SU-DHL-6 (cell line): ENCODE measurements around the gene UCMA.

Experiments used
- H2AFZ ChIP-seq: fragments of 200-600 bp; sonication (generic); 2 replicates; pipeline ENCODE4 v1.6.1; 2014; ENCODE audit warnings: low read depth, mild to moderate bottlenecking, moderate library complexity, mixed read lengths, antibody characterized with exemption, low read length; ENCODE audit not compliant: severe bottlenecking
- H3F3A ChIP-seq: fragments of 200-600 bp; shearing (Covaris generic); 2 replicates; pipeline ENCODE4 v1.6.0; 2016; ENCODE audit warnings: antibody characterized with exemption, mild to moderate bottlenecking; ENCODE audit not compliant: insufficient read depth
- H3K27ac ChIP-seq: fragments of 200-600 bp; sonication (generic); 2 replicates; pipeline ENCODE4 v1.5.1; 2016; ENCODE audit warnings: low read depth, mild to moderate bottlenecking, low read length, moderate library complexity, mixed read lengths
- H3K27me3 ChIP-seq: fragments of 200-600 bp; sonication (generic), shearing (Covaris generic); 2 replicates; pipeline ENCODE4 v1.6.0; 2014; ENCODE audit warnings: mild to moderate bottlenecking, low read length
- H3K36me3 ChIP-seq: fragments of 200-600 bp; sonication (generic); 2 replicates; pipeline ENCODE4 v1.6.1; 2014; ENCODE audit warnings: mild to moderate bottlenecking, low read length, mixed read lengths
- H3K4me2 ChIP-seq: fragments of 300-600, 200-600 bp; shearing (Covaris generic), sonication (generic); 2 replicates; pipeline ENCODE4 v1.6.0; 2014; ENCODE audit warnings: low read length, low read depth, mild to moderate bottlenecking; ENCODE audit not compliant: poor library complexity, severe bottlenecking
- H3K4me3 ChIP-seq: fragments of 200-600 bp; sonication (generic); 2 replicates; pipeline ENCODE4 v1.5.1; 2014; ENCODE audit warnings: antibody characterized with exemption, low read length, mild to moderate bottlenecking, mixed read lengths; ENCODE audit not compliant: insufficient read depth, poor library complexity, severe bottlenecking
- H3K79me2 ChIP-seq: fragments of 200-600 bp; sonication (generic); 2 replicates; pipeline ENCODE4 v1.6.1; 2014; ENCODE audit warnings: mild to moderate bottlenecking, low read length, moderate library complexity; ENCODE audit not compliant: insufficient read depth
- H3K9ac ChIP-seq: fragments of 200-600 bp; sonication (generic); 2 replicates; pipeline ENCODE4 v1.7.0; 2014; ENCODE audit warnings: mild to moderate bottlenecking, low read length
- H3K9me2 ChIP-seq: fragments of 200-600 bp; sonication (generic); replicated peaks from 2 replicates; pipeline ENCODE4 v1.6.1; 2014; ENCODE audit warnings: low read length; ENCODE audit not compliant: insufficient read depth
- H3K9me3 ChIP-seq: fragments of 200-600 bp; sonication (generic); 2 replicates; pipeline ENCODE4 v1.6.1; 2014; ENCODE audit warnings: low read length, mixed read lengths; ENCODE audit not compliant: insufficient read depth
- H4K20me1 ChIP-seq: fragments of 200-600 bp; sonication (generic); 2 replicates; pipeline ENCODE4 v1.6.1; 2014; ENCODE audit warnings: low read depth, mild to moderate bottlenecking, antibody characterized with exemption, low read length, moderate library complexity, mixed read lengths
- EZH2phosphoT487 ChIP-seq: fragments of 200-600 bp; sonication (generic), shearing (Covaris generic); conservative IDR thresholded peaks from 2 replicates; pipeline ENCODE4 v1.6.1; 2018; ENCODE audit warnings: mild to moderate bottlenecking, antibody characterized with exemption, low read length, moderate library complexity, mixed read lengths
- TF ChIP-seq, protein P1 (sequence below): fragments of 200-600 bp; sonication (generic); IDR thresholded peaks from one replicate; pipeline ENCODE4 v1.5.1; 2017; ENCODE audit warnings: antibody characterized with exemption, mild to moderate bottlenecking, low read length, moderate library complexity; ENCODE audit not compliant: insufficient read depth, poor library complexity, severe bottlenecking

Gene UCMA

DNA sequence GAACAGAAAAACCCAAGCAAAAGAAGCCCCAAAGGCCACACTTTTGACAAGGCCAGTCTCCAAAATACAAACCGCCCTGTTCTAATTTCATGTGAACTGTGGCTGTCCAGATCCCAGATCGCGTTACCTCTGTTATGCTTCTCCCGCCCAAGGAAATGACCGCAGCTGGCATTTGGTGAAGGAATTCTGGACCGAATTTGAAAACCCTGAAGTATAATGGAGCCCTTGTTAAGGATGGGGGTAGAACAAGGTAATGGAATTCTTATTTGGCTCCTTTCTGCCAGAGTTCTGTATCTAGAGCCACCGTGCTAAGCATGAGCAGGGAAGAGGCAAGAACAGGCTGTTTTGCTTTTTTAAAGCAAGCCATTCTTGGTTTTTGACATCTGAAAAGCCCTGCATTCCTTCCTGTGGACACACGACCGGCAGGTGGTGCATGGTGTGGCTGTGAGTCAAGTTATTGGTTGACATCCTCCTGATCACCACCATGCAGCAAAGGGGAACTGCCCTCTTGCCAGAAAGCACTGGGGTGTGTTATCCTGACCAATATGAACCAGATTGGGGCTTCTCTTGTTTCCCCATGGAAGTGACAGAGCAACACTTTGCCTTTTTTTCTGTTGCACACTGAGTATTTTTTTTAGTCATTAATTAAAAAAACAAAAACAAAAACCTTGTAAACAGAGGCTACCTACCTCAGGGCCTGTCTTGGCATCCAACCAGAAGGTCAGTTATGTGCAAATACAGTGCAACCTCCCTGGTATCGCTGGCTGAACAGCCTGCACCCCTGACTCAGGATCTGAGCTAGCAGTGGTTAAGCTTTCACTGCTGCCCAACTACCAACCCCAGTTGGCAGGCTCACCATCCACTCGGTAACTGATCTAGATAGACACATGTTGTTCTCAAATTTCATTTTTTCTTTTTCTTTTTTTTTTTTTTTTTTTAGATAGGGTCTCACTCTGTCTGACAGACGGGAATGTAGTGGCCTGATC, 14.2 kb downstream of the UCMA start:
- Histone ChIP-seq H3K4me3 (no peak overlapping the region), H3K27me3 (no peaks in the 10 kb centered on the region), H4K20me1 (no peaks in the 10 kb centered on the region), H3K9me3 (no peaks in the 10 kb centered on the region), H3K9ac (no peak overlapping the region), H3F3A (0 out of 2 replicates have a peak, but pooled peaks cover 5% of the 10 kb centered on the region), H3K79me2 (no peaks in the 10 kb centered on the region), H3K4me2 (no peak overlapping the region), H3K9me2 (no peaks in the 10 kb centered on the region), H3K27ac (no peak overlapping the region), H2AFZ (no peak overlapping the region), H3K36me3 (no peaks in the 10 kb centered on the region; the same call in 1 of the 2 replicates)
- TF ChIP-seq, protein P1, sequence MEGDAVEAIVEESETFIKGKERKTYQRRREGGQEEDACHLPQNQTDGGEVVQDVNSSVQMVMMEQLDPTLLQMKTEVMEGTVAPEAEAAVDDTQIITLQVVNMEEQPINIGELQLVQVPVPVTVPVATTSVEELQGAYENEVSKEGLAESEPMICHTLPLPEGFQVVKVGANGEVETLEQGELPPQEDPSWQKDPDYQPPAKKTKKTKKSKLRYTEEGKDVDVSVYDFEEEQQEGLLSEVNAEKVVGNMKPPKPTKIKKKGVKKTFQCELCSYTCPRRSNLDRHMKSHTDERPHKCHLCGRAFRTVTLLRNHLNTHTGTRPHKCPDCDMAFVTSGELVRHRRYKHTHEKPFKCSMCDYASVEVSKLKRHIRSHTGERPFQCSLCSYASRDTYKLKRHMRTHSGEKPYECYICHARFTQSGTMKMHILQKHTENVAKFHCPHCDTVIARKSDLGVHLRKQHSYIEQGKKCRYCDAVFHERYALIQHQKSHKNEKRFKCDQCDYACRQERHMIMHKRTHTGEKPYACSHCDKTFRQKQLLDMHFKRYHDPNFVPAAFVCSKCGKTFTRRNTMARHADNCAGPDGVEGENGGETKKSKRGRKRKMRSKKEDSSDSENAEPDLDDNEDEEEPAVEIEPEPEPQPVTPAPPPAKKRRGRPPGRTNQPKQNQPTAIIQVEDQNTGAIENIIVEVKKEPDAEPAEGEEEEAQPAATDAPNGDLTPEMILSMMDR = peak; percentile 14
- no peak for TF ChIP-seq EZH2phosphoT487

DNA sequence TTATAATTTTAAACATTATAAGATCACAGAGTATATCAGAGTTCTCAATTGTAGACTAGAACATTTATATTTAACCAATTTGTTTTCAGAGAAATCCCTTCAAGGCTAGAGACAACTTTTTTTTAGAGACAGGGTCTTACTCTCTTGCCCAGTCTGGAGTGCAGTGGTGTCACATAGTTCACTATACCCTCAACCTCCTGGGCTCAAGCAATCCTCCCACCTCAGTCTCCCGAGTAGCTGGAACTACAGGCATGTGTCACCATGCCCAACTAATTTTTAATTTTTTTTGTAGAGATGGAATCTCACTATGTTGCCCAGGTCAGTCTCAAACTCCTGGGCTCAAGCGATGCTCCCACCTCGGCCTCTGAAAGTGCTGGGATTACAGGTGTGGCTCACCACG, 15.3 kb downstream of the UCMA start:
- no peak overlapping the region for H3K27ac ChIP-seq

DNA sequence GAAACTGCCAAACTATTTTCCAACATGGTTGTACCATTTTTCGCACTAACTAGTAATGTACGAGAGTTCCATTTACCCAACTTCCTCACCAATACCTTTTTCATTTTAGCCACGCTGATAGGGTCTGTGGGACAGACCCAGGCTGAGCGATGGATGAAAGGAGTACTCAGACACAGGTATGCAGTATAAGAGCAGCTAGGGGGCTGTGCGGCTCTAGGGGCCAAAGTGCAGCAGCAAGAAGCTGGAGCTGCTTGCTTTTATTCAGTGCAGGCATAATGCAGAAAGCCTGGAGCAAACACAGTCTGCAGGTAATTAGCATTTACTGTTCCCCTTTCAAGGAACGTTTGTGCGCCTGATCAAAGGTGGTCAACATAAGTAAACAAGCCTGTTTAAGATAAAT, 21.0 kb downstream of the UCMA start:
- no peaks in the 10 kb centered on the region for H3K9me3 ChIP-seq
- H4K20me1 ChIP-seq = no peaks in the 10 kb centered on the region
- peaks cover 5% of the 10 kb centered on the region; the same call in 1 of the 2 replicates for H3K36me3 ChIP-seq
- no peak for TF ChIP-seq EZH2phosphoT487
- TF ChIP-seq, protein P1 = no peak
- no peak overlapping the region for H2AFZ ChIP-seq
- H3K4me2 ChIP-seq = no peak overlapping the region
- H3K79me2 ChIP-seq = no peaks in the 10 kb centered on the region
- H3K27me3 ChIP-seq = no peaks in the 10 kb centered on the region
- H3F3A ChIP-seq = peaks cover 5% of the 10 kb centered on the region; the same call in 1 of the 2 replicates
- no peak overlapping the region for H3K4me3 ChIP-seq
- no peak overlapping the region for H3K9ac ChIP-seq
- H3K27ac ChIP-seq = no peak overlapping the region
- H3K9me2 ChIP-seq = no peaks in the 10 kb centered on the region

More for the DNA sequence above, 15.3 kb downstream of the UCMA start:
- no peaks in the 10 kb centered on the region for H3K27me3 ChIP-seq
- H3K9ac ChIP-seq = no peak overlapping the region
- no peaks in the 10 kb centered on the region for H3K9me2 ChIP-seq
- no peak overlapping the region for H2AFZ ChIP-seq
- no peaks in the 10 kb centered on the region; the same call in 1 of the 2 replicates for H3K36me3 ChIP-seq
- no peak overlapping the region for H3K4me3 ChIP-seq
- H3K79me2 ChIP-seq = no peaks in the 10 kb centered on the region
- no peak overlapping the region for H3K4me2 ChIP-seq
- no peaks in the 10 kb centered on the region for H4K20me1 ChIP-seq
- 0 out of 2 replicates have a peak, but pooled peaks cover 5% of the 10 kb centered on the region for H3F3A ChIP-seq
- no peak for TF ChIP-seq EZH2phosphoT487
- TF ChIP-seq, protein P1 = no peak
- H3K9me3 ChIP-seq = no peaks in the 10 kb centered on the region
